HT1080 (cell line): ENCODE measurements around the gene RFLNA. TPM values are rescaled to one million over a fixed set of nuclear protein-coding genes. Genes with fewer than 3 reads are reported as not detected.
"Not testable (repeated sequence)": the region's sequence is repeated elsewhere in the genome, so short reads cannot be mapped to it uniquely, and the experiment has no call there.

Source experiments
- DNase-seq: peaks from one replicate; pipeline ENCODE4 v3.0.0-alpha.2; 2015; ENCODE audit warnings: low read depth
- total RNA-seq: library from RNA; depleted of rRNA; stranded (reverse); fragments of >200 nt; shearing (Covaris generic); gene quantifications from 2 replicates; pipeline ENCODE4 v1.2.3, GENCODE V29; 2014

RFLNA gene
- total RNA-seq, 1 experiment from 2014 or later, result not detected

- no peak for DNase-seq
Measured at GRCh38 chr12:124281309-124281708, 13.6 kb upstream of the RFLNA start.

- no peak for DNase-seq
Measured at GRCh38 chr12:124282287-124282686, 12.6 kb upstream of the RFLNA start.

GRCh38 chr12:124283326-124283725 lies 11.6 kb upstream of the RFLNA start:
- no peak for DNase-seq

- DNase-seq, result no peak
Measured at GRCh38 chr12:124284368-124284767, 10.5 kb upstream of the RFLNA start.

- DNase-seq, result no peak
Measured at GRCh38 chr12:124286414-124286813, 8.5 kb upstream of the RFLNA start.

- no peak for DNase-seq
Measured at GRCh38 chr12:124286971-124287370, 7.9 kb upstream of the RFLNA start.

GRCh38 chr12:124289634-124290600 lies 5.0 kb upstream of the RFLNA start:
- no peak for DNase-seq

- DNase-seq, result no peak
Measured at GRCh38 chr12:124292385-124292784, 2.5 kb upstream of the RFLNA start.

GRCh38 chr12:124293286-124294003 lies 1.4 kb upstream of the RFLNA start:
- DNase-seq, result no peak

DNA sequence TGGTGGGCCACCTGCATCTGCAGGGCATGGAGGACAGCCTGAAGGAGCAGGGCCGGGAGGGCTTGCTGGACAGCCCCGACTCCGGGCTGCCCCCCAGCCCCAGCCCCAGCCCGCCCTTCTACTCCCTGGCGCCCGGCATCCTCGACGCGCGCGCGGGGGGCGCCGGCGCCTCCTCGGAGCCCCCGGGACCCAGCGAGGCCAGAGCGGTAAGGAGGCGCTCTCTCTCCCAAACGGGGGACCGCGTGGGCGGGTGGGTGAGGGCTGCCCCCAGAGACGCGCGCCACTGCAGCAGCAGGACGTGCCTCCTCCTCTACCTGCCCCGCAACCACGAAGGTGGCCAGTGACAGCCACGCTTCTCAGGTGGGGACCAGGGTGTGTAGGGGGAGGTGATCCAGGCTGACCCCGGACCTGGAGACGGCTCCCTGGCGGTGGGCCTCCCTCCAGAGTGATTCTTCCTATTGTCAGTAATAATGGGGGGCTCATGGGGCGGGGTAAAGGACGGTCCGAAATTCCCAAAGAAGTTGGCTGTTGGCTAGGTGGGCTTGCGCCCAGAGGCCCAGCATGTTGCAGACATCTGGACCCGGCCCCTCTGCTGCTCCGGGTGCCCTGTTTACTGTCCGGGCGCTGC lies 652 bp downstream of the RFLNA start:
- DNase-seq, result no peak

GRCh38 chr12:124296295-124296915 lies 1.5 kb downstream of the RFLNA start:
- no peak for DNase-seq

DNA sequence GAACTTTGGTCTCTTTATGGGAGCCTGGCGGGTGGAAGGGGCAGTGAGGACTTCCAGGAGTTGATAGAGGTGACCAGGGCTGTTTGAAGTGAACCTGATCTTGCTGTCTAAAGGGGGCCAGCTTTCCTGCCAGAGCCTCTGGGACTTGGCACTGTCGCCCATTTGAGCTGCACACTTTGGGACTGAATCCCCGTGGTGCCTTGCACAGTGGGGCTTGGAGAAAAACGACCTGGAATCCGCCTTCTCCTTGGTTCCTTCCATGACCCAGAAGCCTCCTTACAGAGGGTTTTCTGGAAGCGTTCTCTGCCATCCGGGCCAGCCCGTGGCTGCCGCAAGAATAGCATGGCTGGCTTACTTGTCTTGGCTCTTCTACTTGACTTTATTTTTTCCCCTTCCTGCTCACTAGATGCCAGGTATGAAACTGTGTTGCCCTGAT lies 2.0 kb downstream of the RFLNA start:
- no peak for DNase-seq

DNA sequence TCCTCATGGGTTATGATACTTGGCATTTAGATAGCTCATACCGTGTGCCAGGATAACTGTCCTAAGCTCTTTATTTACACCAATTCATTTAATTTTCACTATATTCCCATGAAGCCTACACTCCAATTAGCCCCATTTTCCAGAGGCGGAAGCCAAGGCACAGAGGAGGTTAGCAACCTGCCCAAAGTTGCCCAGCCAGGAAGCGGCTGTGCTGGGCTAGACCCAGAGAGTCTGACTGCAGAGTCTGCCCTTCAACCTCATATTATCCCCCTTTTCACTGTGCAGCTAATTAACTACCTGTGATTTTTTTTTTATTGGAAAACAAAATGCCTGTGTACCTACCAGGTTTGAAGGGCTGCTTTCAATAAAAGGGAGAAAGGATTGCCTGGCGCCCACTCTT lies 2.5 kb downstream of the RFLNA start:
- DNase-seq, result no peak

GRCh38 chr12:124297856-124298255 lies 3.0 kb downstream of the RFLNA start:
- no peak for DNase-seq

- no peak for DNase-seq
Measured at GRCh38 chr12:124298685-124299410, 4.0 kb downstream of the RFLNA start.

DNA sequence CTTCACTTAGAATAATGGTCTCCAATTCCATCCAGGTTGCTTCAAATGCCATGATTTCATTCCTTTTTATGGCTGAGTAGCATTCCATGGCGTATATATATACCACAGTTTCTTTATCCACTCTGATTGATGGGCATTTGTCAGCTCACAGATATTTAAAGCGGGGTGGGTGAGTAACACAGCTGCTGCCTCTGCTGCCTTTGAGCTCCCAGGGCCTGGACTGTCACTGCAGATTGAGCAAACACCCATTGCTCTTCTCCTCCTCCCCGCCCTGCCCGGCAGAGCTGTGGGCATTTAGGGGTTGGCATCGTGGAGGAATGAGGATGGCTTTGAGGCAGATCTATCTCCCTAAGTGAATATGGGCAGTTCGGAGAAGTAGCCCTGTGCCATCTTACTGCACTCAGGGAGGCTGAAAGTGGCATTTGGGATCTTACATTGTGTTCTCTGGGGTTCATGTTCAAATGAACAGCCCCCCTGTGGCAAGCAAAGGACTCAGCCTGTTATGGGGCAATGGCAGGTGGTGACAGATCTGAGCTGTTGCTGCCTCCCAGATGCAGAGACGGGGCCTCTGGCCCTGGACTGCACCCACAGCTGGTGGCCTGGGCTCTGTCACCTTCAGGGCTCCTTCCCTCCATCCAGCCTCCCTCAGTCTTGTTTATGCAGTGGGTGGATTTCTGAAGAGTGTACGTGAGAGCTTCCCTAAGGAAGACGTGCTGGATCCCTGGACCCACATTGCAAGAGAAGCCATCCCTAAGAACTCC lies 4.9 kb downstream of the RFLNA start:
- no peak for DNase-seq

DNA sequence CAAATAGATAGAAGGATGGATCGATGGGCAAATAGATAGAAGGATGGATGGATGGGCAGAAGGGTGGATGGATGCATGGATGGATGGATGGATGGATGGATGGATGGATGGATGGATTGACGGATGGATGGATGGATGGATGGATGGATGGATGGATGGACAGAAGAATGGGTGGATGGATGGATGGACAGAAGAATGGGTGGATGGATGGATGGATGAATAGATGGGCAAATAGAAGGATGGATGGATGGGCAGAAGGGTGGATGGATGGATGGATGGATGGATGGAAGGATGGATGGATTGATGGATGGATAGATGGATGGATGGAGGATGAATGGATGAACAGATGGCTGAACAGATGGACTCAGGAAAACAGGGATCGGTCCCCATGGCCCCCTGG lies 5.8 kb downstream of the RFLNA start:
- not testable (repeated sequence) for DNase-seq

DNA sequence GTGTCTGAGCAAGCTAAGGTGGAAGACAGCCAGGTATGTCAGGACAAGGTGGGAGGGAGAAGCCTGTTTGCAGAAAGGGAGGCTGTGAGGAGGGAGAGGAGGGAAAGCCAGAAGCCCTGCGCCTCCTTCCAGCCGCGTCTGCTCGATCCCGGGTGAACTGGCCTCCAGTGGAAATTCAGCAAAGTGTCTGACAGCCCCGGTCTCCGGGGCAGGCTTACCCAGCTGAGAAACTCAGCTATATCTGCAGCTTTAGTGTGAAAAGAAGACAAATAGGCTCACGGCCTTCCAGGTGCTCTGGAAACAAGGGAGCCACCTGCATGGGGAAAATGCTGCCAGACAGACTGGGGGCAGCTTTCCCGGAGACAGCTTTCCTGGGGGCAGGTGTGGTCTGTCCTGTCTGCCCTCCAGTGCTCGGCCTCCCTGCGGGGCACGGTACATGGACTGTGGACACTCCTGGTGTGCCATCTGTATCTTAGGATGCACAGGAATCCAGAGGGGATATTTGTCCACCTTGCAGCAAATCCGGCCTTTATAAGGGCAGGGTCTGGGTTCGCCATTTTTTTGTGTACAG lies 6.3 kb downstream of the RFLNA start:
- no peak for DNase-seq

- DNase-seq, result no peak
Measured at GRCh38 chr12:124302241-124302806, 7.4 kb downstream of the RFLNA start.
